H1 (cell line): ENCODE data around the gene FMOD. TPM values are rescaled to one million over a fixed set of nuclear protein-coding genes. Genes with fewer than 3 reads are reported as not detected.
A peak's percentile ranks its signal among the peaks of the same experiment; 100 is the strongest.

ENCODE experiments used
- CTCF ChIA-PET: fragments of 300-600 bp; sonication (Branson Sonifier 250); formaldehyde crosslinking; loops from one replicate; lab custom pipeline; 2021; ENCODE audit not compliant: partially characterized antibody; lab: Charles Lee
- POLR2A ChIA-PET: fragments of 300-600 bp; sonication (Branson Sonifier 250); formaldehyde crosslinking; loops from one replicate; lab custom pipeline; 2021; ENCODE audit warnings: inconsistent platforms; ENCODE audit not compliant: partially characterized antibody; lab: Charles Lee
- DNase-seq, 2 experiments: peaks; one replicate each; pipeline versions ENCODE4 v3.0.0 to v3.0.0-alpha.2; 2010 to 2022; ENCODE audit warnings: low spot score in 2 of 2, low read depth in 1 of 2, mixed read lengths in 1 of 2
- FAIRE-seq: peaks from 2 replicates; lab custom pipeline; 2011; peaks lifted over from hg19 to GRCh38; lab: Jason Lieb, UNC
- H2AFZ ChIP-seq: 2 replicates; pipeline ENCODE4 v1.8.1; 2012; ENCODE audit warnings: low read length, inconsistent platforms
- H2AK5ac ChIP-seq: 2 replicates; pipeline ENCODE4 v1.6.1; 2013; ENCODE audit warnings: low read depth, low read length
- H2BK120ac ChIP-seq: replicated peaks from 2 replicates; pipeline ENCODE3; 2013; ENCODE audit warnings: low read depth, low read length, inconsistent platforms
- H2BK12ac ChIP-seq: 2 replicates; pipeline ENCODE4 v1.6.1; 2013; ENCODE audit warnings: low read depth, low read length
- H2BK15ac ChIP-seq: 2 replicates; pipeline ENCODE4 v1.6.1; 2013; ENCODE audit warnings: low read length
- H2BK20ac ChIP-seq: 2 replicates; pipeline ENCODE4 v1.6.1; 2013; ENCODE audit warnings: low read length
- H2BK5ac ChIP-seq: 2 replicates; pipeline ENCODE4 v1.6.1; 2013; ENCODE audit warnings: low read depth, low read length
- H3K14ac ChIP-seq: 2 replicates; pipeline ENCODE4 v1.6.1; 2013; ENCODE audit warnings: inconsistent platforms; ENCODE audit not compliant: insufficient read length
- H3K18ac ChIP-seq: 2 replicates; pipeline ENCODE4 v1.6.1; 2013; ENCODE audit warnings: low read length; ENCODE audit errors: extremely low read depth
- H3K23ac ChIP-seq: 2 replicates; pipeline ENCODE4 v1.6.1; 2013; ENCODE audit warnings: inconsistent platforms; ENCODE audit not compliant: insufficient read length
- H3K23me2 ChIP-seq: 2 replicates; pipeline ENCODE4 v1.6.1; 2013; ENCODE audit warnings: low read depth, low read length
- H3K27ac ChIP-seq: 2 replicates; pipeline ENCODE4 v1.6.1; 2011; ENCODE audit warnings: low read depth, low read length, inconsistent platforms
- H3K27me3 ChIP-seq, 4 experiments: replicated peaks in 1 of 4; 1 replicate in 1 of 4; 2 replicates in 3 of 4; pipeline versions ENCODE4 v1.6.1 to v1.8.1; 2011 to 2013; ENCODE audit warnings: low read length in 3 of 4, mild to moderate bottlenecking in 3 of 4, inconsistent platforms in 2 of 4, mixed read lengths in 2 of 4, moderate library complexity in 1 of 4; ENCODE audit not compliant: control insufficient read depth in 3 of 4, insufficient read depth in 3 of 4; ENCODE audit errors: extremely low read depth in 1 of 4
- H3K36me3 ChIP-seq, 4 experiments: 2 replicates each; pipeline versions ENCODE4 v1.6.1 to v1.8.1; 2011 to 2013; ENCODE audit warnings: mild to moderate bottlenecking in 4 of 4, low read length in 3 of 4, moderate library complexity in 2 of 4, control low read depth in 1 of 4, inconsistent platforms in 1 of 4; ENCODE audit not compliant: insufficient read depth in 4 of 4, control insufficient read depth in 2 of 4
- H3K4ac ChIP-seq: replicated peaks from 2 replicates; pipeline ENCODE3; 2013; ENCODE audit warnings: low read length, low read depth, mixed read lengths, inconsistent platforms; ENCODE audit not compliant: insufficient read length
- H3K4me1 ChIP-seq, 4 experiments: replicated peaks in 1 of 4; 1 replicate in 1 of 4; 2 replicates in 3 of 4; pipeline versions ENCODE4 v1.6.1 to v1.8.1; 2011 to 2013; ENCODE audit warnings: low read length in 3 of 4, inconsistent platforms in 2 of 4, mixed read lengths in 1 of 4; ENCODE audit not compliant: insufficient read depth in 4 of 4, control insufficient read depth in 3 of 4
- H3K4me2 ChIP-seq, 2 experiments: 2 replicates each; pipeline versions ENCODE4 v1.6.1 to v1.8.1; 2011 to 2013; ENCODE audit warnings: low read depth in 2 of 2, low read length in 2 of 2, control low read depth in 1 of 2, inconsistent platforms in 1 of 2, mild to moderate bottlenecking in 1 of 2; ENCODE audit not compliant: insufficient read depth in 1 of 2
- H3K4me3 ChIP-seq, 4 experiments: fragments of 200-600, 300-600 bp in 1 of 4; sonication (generic), shearing (Covaris generic), sonication (Bioruptor Twin) in 1 of 4; 2 replicates each; pipeline versions ENCODE4 v1.5.1 to v1.8.1; 2011 to 2016; ENCODE audit warnings: low read length in 4 of 4, low read depth in 3 of 4, control low read depth in 2 of 4, inconsistent platforms in 2 of 4, mild to moderate bottlenecking in 2 of 4, mixed read lengths in 1 of 4, moderate library complexity in 1 of 4; ENCODE audit not compliant: insufficient read depth in 2 of 4; ENCODE audit errors: extremely low read depth in 1 of 4
- H3K56ac ChIP-seq: replicated peaks from 2 replicates; pipeline ENCODE3; 2013; ENCODE audit warnings: low read depth, mild to moderate bottlenecking, mixed read lengths, low read length, inconsistent platforms; ENCODE audit not compliant: insufficient read length
- H3K79me1 ChIP-seq: 2 replicates; pipeline ENCODE4 v1.6.1; 2013; ENCODE audit warnings: low read depth, low read length, control low read depth
- H3K79me2 ChIP-seq, 2 experiments: 2 replicates each; pipeline versions ENCODE4 v1.6.1 to v1.8.1; 2012 to 2013; ENCODE audit warnings: low read length in 2 of 2, mild to moderate bottlenecking in 2 of 2, inconsistent platforms in 1 of 2; ENCODE audit not compliant: insufficient read depth in 2 of 2, control insufficient read depth in 1 of 2
- H3K9ac ChIP-seq, 4 experiments: replicated peaks in 1 of 4; 1 replicate in 1 of 4; 2 replicates in 3 of 4; pipeline versions ENCODE4 v1.6.1 to v1.8.1; 2011 to 2013; ENCODE audit warnings: low read depth in 3 of 4, low read length in 3 of 4, control low read depth in 2 of 4, mild to moderate bottlenecking in 2 of 4, moderate library complexity in 2 of 4, inconsistent platforms in 1 of 4; ENCODE audit errors: extremely low read depth in 1 of 4
- H3K9me3 ChIP-seq, 2 experiments: 2 replicates each; pipeline versions ENCODE4 v1.6.1 to v1.8.1; 2012 to 2013; ENCODE audit warnings: mild to moderate bottlenecking in 2 of 2, moderate library complexity in 2 of 2, control low read depth in 1 of 2, inconsistent platforms in 1 of 2, low read depth in 1 of 2, low read length in 1 of 2, mixed read lengths in 1 of 2; ENCODE audit not compliant: insufficient read depth in 2 of 2
- H4K20me1 ChIP-seq, 2 experiments: replicated peaks in 1 of 2; 2 replicates each; pipeline versions ENCODE3 to v1.8.1; 2011 to 2013; ENCODE audit warnings: inconsistent platforms in 2 of 2, low read length in 2 of 2, mild to moderate bottlenecking in 1 of 2; ENCODE audit not compliant: insufficient read depth in 2 of 2, control insufficient read depth in 1 of 2
- H4K5ac ChIP-seq: 2 replicates; pipeline ENCODE4 v1.6.1; 2013; ENCODE audit warnings: low read length, low read depth, mixed read lengths, inconsistent platforms; ENCODE audit not compliant: insufficient read length
- H4K8ac ChIP-seq: 2 replicates; pipeline ENCODE4 v1.8.0; 2013; ENCODE audit warnings: mild to moderate bottlenecking, moderate library complexity, low read length, inconsistent platforms; ENCODE audit not compliant: insufficient read depth; ENCODE audit errors: extremely low read depth
- H4K91ac ChIP-seq: replicated peaks from 2 replicates; pipeline ENCODE3; 2013; ENCODE audit warnings: low read length, mixed read lengths, inconsistent platforms; ENCODE audit not compliant: insufficient read length
- BACH1 ChIP-seq: IDR thresholded peaks from 2 replicates; pipeline ENCODE4 v1.6.1; 2012; ENCODE audit warnings: low read length, improper control_type of control experiment
- CHD2 ChIP-seq: IDR thresholded peaks from 2 replicates; pipeline ENCODE4 v1.6.1; 2012; ENCODE audit warnings: low read length, improper control_type of control experiment
- EGR1 ChIP-seq: IDR thresholded peaks from 2 replicates; pipeline ENCODE4 v1.6.1; 2011; ENCODE audit warnings: low read depth, low read length, borderline replicate concordance
- EZH2 ChIP-seq: fragments of 200-600 bp; sonication (generic); IDR thresholded peaks from 2 replicates; pipeline ENCODE4 v1.7.1; 2012; ENCODE audit warnings: low read depth, mild to moderate bottlenecking, moderate library complexity, low read length, inconsistent platforms; ENCODE audit not compliant: severe bottlenecking
- FOSL1 ChIP-seq: IDR thresholded peaks from 2 replicates; pipeline ENCODE4 v1.6.1; 2011; ENCODE audit warnings: mild to moderate bottlenecking, low read depth, low read length, moderate library complexity; ENCODE audit not compliant: insufficient read depth
- GABPA ChIP-seq: IDR thresholded peaks from 2 replicates; pipeline ENCODE4 v1.6.1; 2011; ENCODE audit warnings: mild to moderate bottlenecking, low read length, moderate library complexity, borderline replicate concordance; ENCODE audit not compliant: insufficient read depth
- GTF2F1 ChIP-seq: IDR thresholded peaks from 2 replicates; pipeline ENCODE4 v1.6.1; 2012; ENCODE audit warnings: low read depth, low read length, improper control_type of control experiment, borderline replicate concordance
- PHF8 ChIP-seq: fragments of 200-600 bp; sonication (generic); conservative IDR thresholded peaks from 2 replicates; pipeline ENCODE4 v1.7.1; 2012; ENCODE audit warnings: low read depth, mild to moderate bottlenecking, inconsistent platforms, low read length, moderate library complexity
- POLR2A ChIP-seq, 2 experiments: IDR thresholded peaks; 1 replicate in 1 of 2; 2 replicates in 1 of 2; pipeline ENCODE4 v1.6.1; 2011; ENCODE audit warnings: low read depth in 2 of 2, low read length in 2 of 2, mild to moderate bottlenecking in 2 of 2; ENCODE audit errors: control extremely low read depth in 1 of 2
- SP1 ChIP-seq: IDR thresholded peaks from 2 replicates; pipeline ENCODE4 v1.6.1; 2011; ENCODE audit warnings: low read depth, low read length
- SP4 ChIP-seq: IDR thresholded peaks from 2 replicates; pipeline ENCODE4 v1.6.1; 2012; ENCODE audit warnings: low read length, inconsistent platforms
- SRF ChIP-seq: IDR thresholded peaks from 2 replicates; pipeline ENCODE4 v1.6.1; 2011; ENCODE audit warnings: mild to moderate bottlenecking, low read depth, low read length, moderate library complexity
- SUZ12 ChIP-seq: fragments of 200-600 bp; sonication (generic); IDR thresholded peaks from 2 replicates; pipeline ENCODE4 v1.6.1; 2012; ENCODE audit warnings: mild to moderate bottlenecking, inconsistent platforms, low read length, moderate library complexity, mixed read lengths
- WGBS, 2 experiments: shearing (Covaris generic) in 1 of 2; methylation state at CpG; one replicate each; pipeline versions ENCODE4 v1.1.6 to v1.1.7; 2013 to 2015; ENCODE audit warnings: low lambda C conversion rate in 2 of 2, mixed read lengths in 2 of 2, inconsistent platforms in 1 of 2, low coverage in 1 of 2, missing lambda C conversion rate in 1 of 2; ENCODE audit not compliant: insufficient replicate concordance in 2 of 2, insufficient coverage in 1 of 2, insufficient read length in 1 of 2; ENCODE audit errors: extremely low coverage in 1 of 2, missing lambda C conversion rate in 1 of 2; 5-methylcytosine and 5-hydroxymethylcytosine counted together
- polyA plus RNA-seq, 7 experiments: library from polyadenylated mRNA; depleted of rRNA in 3 of 7; stranded (reverse) in 5 of 7; unstranded in 2 of 7; fragments of >200 nt in 5 of 7; fragments of 200-250 nt in 2 of 7; gene quantifications; 1 replicate in 5 of 7; 2 replicates in 1 of 7; 4 replicates in 1 of 7; pipeline versions ENCODE4 v1.2.1 to v1.2.3, GENCODE V29; 2011 to 2013; ENCODE audit warnings: missing spikeins in 2 of 7, mixed read lengths in 2 of 7
- total RNA-seq: library from RNA; stranded (reverse); fragmentation: NEBNext Ultra II Directional; extraction: Animal tissue kit (Norgen Biotek cat#: 25700); gene quantifications from 2 replicates; pipeline ENCODE4 v1.2.1, GENCODE V29; 2021

The FMOD gene
- total and polyA plus RNA-seq, 2 of the 8 experiments (the other 6 are each of a cell fraction or from before 2014, with no cell fraction given), result 0.17 to 0.32 TPM

DNA sequence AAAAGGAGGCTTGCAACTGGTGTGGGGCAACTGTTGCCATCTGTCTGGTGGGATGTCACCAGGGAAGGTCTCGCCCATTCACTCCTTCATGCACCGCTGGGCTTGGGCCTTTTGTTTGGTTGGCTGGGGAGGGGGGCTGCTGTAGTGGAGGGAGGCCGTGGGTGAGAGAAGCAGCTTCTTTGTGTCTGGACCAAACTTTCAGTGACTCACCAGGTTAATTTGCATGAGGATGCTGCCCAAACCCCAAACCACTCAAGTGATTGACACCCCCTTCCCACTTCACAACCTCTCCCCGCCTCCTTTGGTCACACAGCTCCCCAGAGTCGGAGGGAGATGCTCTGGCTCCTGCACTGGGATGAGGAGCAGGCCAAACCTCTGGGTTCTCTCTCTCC lies 25.9 kb downstream of the FMOD start:
- H2BK120ac ChIP-seq, result no peak overlapping the region
- H3K14ac ChIP-seq, result no peak overlapping the region
- peak overlapping the region; percentile 62; the same call in 1 of the 2 replicates for H4K8ac ChIP-seq
- no peak overlapping the region for H2AK5ac ChIP-seq
- no peak overlapping the region for H3K27ac ChIP-seq
- peak overlapping the region in 1 of 2 experiments; percentile 84; a peak in 2 of 4 replicates for H3K4me2 ChIP-seq
- H4K91ac ChIP-seq, result peak overlapping the region; percentile 38
- no peak overlapping the region for H3K4ac ChIP-seq
- peak overlapping the region; percentile 29; the same call in 1 of the 2 replicates for H2BK12ac ChIP-seq
- DNase-seq (peak in 1 of 2 experiments; percentile 48), FAIRE-seq (no peak)
- no peak overlapping the region for H2BK20ac ChIP-seq
- H3K56ac ChIP-seq, result no peak overlapping the region
- peaks cover 0 to 28% (median 16%) of the 10 kb centered on the region in 4 experiments; a peak in 4 of 7 replicates for H3K27me3 ChIP-seq
- H3K4me1 ChIP-seq, result peaks cover 11 to 38% (median 23%) of the 10 kb centered on the region in 4 experiments
- H3K9ac ChIP-seq, result no peak overlapping the region; a peak in 1 of 7 replicates
- peak overlapping the region; percentile 25; the same call in 1 of the 2 replicates for H2BK15ac ChIP-seq
- H4K5ac ChIP-seq, result peak overlapping the region; percentile 12
- no peak overlapping the region for H2AFZ ChIP-seq
- no peak overlapping the region; the same call in 1 of the 2 replicates for H3K18ac ChIP-seq
- peaks cover 4% of the 10 kb centered on the region; the same call in 1 of the 2 replicates for H3K23me2 ChIP-seq
- no peaks in the 10 kb centered on the region for H3K79me1 ChIP-seq
- no peaks in the 10 kb centered on the region for H3K36me3 ChIP-seq
- H3K23ac ChIP-seq, result no peak overlapping the region
- POLR2A ChIA-PET, result interaction anchor here (0.6 to 1.6 kb wide), 6 partner anchors 17 to 50 kb away, joined by 3 to 5 read pairs (median 4); no protein-coding TSS in a partner anchor
- WGBS, 2 experiments, result 61% methylated on average over 5 of the region's 5 CpGs; no CpG with 5 or more reads in 1 of the 2 experiments
- H3K4me3 ChIP-seq, result peak overlapping the region in 1 of 4 experiments; percentile 20; a peak in 1 of 8 replicates
- H3K79me2 ChIP-seq, result no peaks in the 10 kb centered on the region
- CTCF ChIA-PET, result interaction anchor here (0.6 to 10.1 kb wide), 14 partner anchors 10 to 286 kb away, joined by 3 to 157 read pairs (median 7); no protein-coding TSS in a partner anchor
- H4K20me1 ChIP-seq, result no peaks in the 10 kb centered on the region
- H3K9me3 ChIP-seq, result no peaks in the 10 kb centered on the region
- H2BK5ac ChIP-seq, result no peak overlapping the region; the same call in 1 of the 2 replicates
- no peak for TF ChIP-seq SRF
- TF ChIP-seq EZH2, result no peak
- TF ChIP-seq FOSL1, result no peak
- TF ChIP-seq BACH1, result no peak
- TF ChIP-seq EGR1, result no peak
- TF ChIP-seq SP4, result no peak
- no peak for TF ChIP-seq SUZ12
- TF ChIP-seq GTF2F1, result no peak
- TF ChIP-seq POLR2A (IDR thresholded peaks at IDR 0.05; ENCODE audit: control extremely low read depth in 1 of 2, low read depth in 2 of 2, low read length in 2 of 2), result no peak
- no peak for TF ChIP-seq CHD2
- no peak for TF ChIP-seq PHF8
- TF ChIP-seq GABPA, result no peak
- TF ChIP-seq SP1, result no peak
